ENCODE measurements around the gene CLNS1A.

DNA sequence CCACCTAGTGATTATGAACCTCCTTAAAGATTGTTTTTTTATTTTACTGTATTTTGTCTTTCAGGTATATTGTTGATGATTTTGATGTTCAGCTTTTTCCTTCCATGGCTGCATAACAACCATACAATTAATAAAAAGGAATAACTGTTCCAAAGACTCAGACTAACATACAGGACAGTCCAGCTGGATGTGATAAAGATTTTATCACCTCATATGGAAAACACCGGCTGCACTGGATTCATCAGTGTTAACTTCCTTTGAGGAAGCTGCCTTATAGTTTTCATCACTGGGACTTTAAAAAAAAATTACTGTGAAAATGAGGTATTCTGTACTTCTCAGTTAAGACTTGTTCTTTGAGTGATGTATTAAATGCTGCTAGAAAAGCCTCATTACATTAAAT, 28.4 kb downstream of the CLNS1A start:
- TF ChIP-seq CTCF (IDR thresholded peaks at IDR 0.05): no peak
- TF ChIP-seq POLR2A (IDR thresholded peaks at IDR 0.05): no peak

All from right lobe of liver (tissue), 4 donors.